A673 (cell line): ENCODE data around the gene METTL16. TPM values are rescaled to one million over a fixed set of nuclear protein-coding genes. Genes with fewer than 3 reads are reported as not detected.
"Not testable (repeated sequence)": the region's sequence is repeated elsewhere in the genome, so short reads cannot be mapped to it uniquely, and the experiment has no call there.

Source experiments
- BruUV-seq: library from RNA; stranded (reverse); fragments of 400-500 nt; replicated peaks from 2 replicates; lab custom pipeline; 2021; lab: Mats Ljungman, UMichigan
- CTCF ChIA-PET: fragments of 300-600 bp; sonication (Branson Sonifier 250); formaldehyde crosslinking; loops from one replicate; lab custom pipeline; 2022; ENCODE audit warnings: antibody characterized with exemption; lab: Charles Lee
- POLR2A ChIA-PET: fragments of 300-600 bp; sonication (Branson Sonifier 250); formaldehyde crosslinking; loops from one replicate; lab custom pipeline; 2022; ENCODE audit warnings: antibody characterized with exemption; ENCODE audit not compliant: low non-redundant PET; lab: Charles Lee
- DNase-seq: peaks from one replicate; pipeline ENCODE4 v3.0.0-alpha.2; 2015; ENCODE audit warnings: low spot score
- H3K27ac ChIP-seq: fragments of 200-600 bp; sonication (generic); 2 replicates; pipeline ENCODE4 v1.5.1; 2016; ENCODE audit warnings: mixed run types, low read depth, mild to moderate bottlenecking, mixed read lengths, antibody characterized with exemption, low read length; ENCODE audit not compliant: poor library complexity, severe bottlenecking
- H3K27me3 ChIP-seq: fragments of 200-600 bp; sonication (generic); replicated peaks from 2 replicates; pipeline ENCODE4 v1.6.1; 2017; ENCODE audit warnings: mixed run types, low read depth, mild to moderate bottlenecking, mixed read lengths, antibody characterized with exemption, low read length; ENCODE audit not compliant: insufficient read depth, poor library complexity
- H3K36me3 ChIP-seq: fragments of 200-600 bp; sonication (generic); 2 replicates; pipeline ENCODE4 v1.6.1; 2016; ENCODE audit warnings: mixed run types, mild to moderate bottlenecking, mixed read lengths, antibody characterized with exemption, low read length; ENCODE audit not compliant: insufficient read depth, poor library complexity, severe bottlenecking
- H3K4me1 ChIP-seq: fragments of 200-600 bp; sonication (generic); 2 replicates; pipeline ENCODE4 v1.6.1; 2017; ENCODE audit warnings: mixed run types, mild to moderate bottlenecking, mixed read lengths, antibody characterized with exemption, low read length; ENCODE audit not compliant: insufficient read depth, poor library complexity, severe bottlenecking
- H3K4me3 ChIP-seq: fragments of 200-600 bp; sonication (generic); 2 replicates; pipeline ENCODE4 v1.5.1; 2016; ENCODE audit warnings: low read depth, mixed run types, mild to moderate bottlenecking, mixed read lengths, low read length; ENCODE audit not compliant: poor library complexity, severe bottlenecking
- H3K9me3 ChIP-seq: fragments of 200-600 bp; sonication (generic); 2 replicates; pipeline ENCODE4 v1.6.1; 2016; ENCODE audit warnings: mixed run types, low read depth, mild to moderate bottlenecking, mixed read lengths, antibody characterized with exemption, low read length; ENCODE audit not compliant: poor library complexity, severe bottlenecking
- CTCF ChIP-seq: fragments of 300-800, 200-600 bp; sonication (generic); conservative IDR thresholded peaks from 2 replicates; pipeline ENCODE4 v1.5.1; 2017; ENCODE audit warnings: low read depth, mild to moderate bottlenecking, antibody characterized with exemption, low read length, moderate library complexity, mixed read lengths
- EZH2 ChIP-seq: fragments of 200-600 bp; sonication (generic); IDR thresholded peaks from 2 replicates; pipeline ENCODE4 v1.6.1; 2017; ENCODE audit warnings: borderline replicate concordance, low read depth, mild to moderate bottlenecking, mixed read lengths, antibody characterized with exemption, low read length; ENCODE audit not compliant: poor library complexity, severe bottlenecking
- intact Hi-C: fragments of 100-400 bp; cut with micrococcal nuclease; formaldehyde crosslinking; loops from one replicate; pipeline ENCODE4 v1.10.0; 2022; ENCODE audit not compliant: unreplicated experiment
- total RNA-seq: library from RNA; stranded (reverse); gene quantifications from 2 replicates; pipeline ENCODE4 v1.2.3, GENCODE V29; 2021

Gene METTL16
- total RNA-seq, 1 experiment from 2014 or later: 50.8 TPM

GRCh38 chr17:2502871-2503580 lies 8.7 kb downstream of the METTL16 start:
- H3K9me3 ChIP-seq: no peaks in the 10 kb centered on the region
- no peak for DNase-seq
- intact Hi-C loops: no loop called here
- peaks cover 14% of the 10 kb centered on the region for H3K36me3 ChIP-seq
- H3K27ac ChIP-seq: no peak overlapping the region
- TF ChIP-seq EZH2 (no peak), CTCF (no peak)
- ChIA-PET CTCF (no interaction called here), POLR2A (no interaction called here)
- no peaks in the 10 kb centered on the region for H3K4me1 ChIP-seq
- H3K27me3 ChIP-seq: no peaks in the 10 kb centered on the region
- no peak overlapping the region for H3K4me3 ChIP-seq
- no TSS peak for BruUV-seq

GRCh38 chr17:2500446-2500845 lies 11.2 kb downstream of the METTL16 start:
- DNase-seq: no peak
- no peaks in the 10 kb centered on the region for H3K4me1 ChIP-seq
- no peaks in the 10 kb centered on the region for H3K27me3 ChIP-seq
- H3K27ac ChIP-seq: no peak overlapping the region
- H3K36me3 ChIP-seq: peaks cover 14% of the 10 kb centered on the region
- ChIA-PET POLR2A (no interaction called here), CTCF (no interaction called here)
- intact Hi-C loops: no loop called here
- TF ChIP-seq CTCF: no peak
- no peak for TF ChIP-seq EZH2
- H3K9me3 ChIP-seq: no peaks in the 10 kb centered on the region
- no peak overlapping the region for H3K4me3 ChIP-seq
- BruUV-seq: no TSS peak

- H3K9me3 ChIP-seq, H3K27ac ChIP-seq, CTCF ChIA-PET, intact Hi-C loops, H3K4me3 ChIP-seq, H3K27me3 ChIP-seq, H3K36me3 ChIP-seq, POLR2A ChIA-PET, BruUV-seq, DNase-seq: not testable (repeated sequence)
- H3K4me1 ChIP-seq: peaks cover 17% of the 10 kb centered on the region
Measured at GRCh38 chr17:2489286-2489685, 22.4 kb downstream of the METTL16 start.

GRCh38 chr17:2487306-2487705 lies 24.4 kb downstream of the METTL16 start:
- H3K4me1 ChIP-seq: peaks cover 34% of the 10 kb centered on the region
- BruUV-seq: no TSS peak
- DNase-seq: no peak
- no peaks in the 10 kb centered on the region for H3K27me3 ChIP-seq
- intact Hi-C loops: no loop called here
- no peaks in the 10 kb centered on the region for H3K36me3 ChIP-seq
- H3K4me3 ChIP-seq: no peak overlapping the region
- no peaks in the 10 kb centered on the region for H3K9me3 ChIP-seq
- H3K27ac ChIP-seq: no peak overlapping the region
- TF ChIP-seq EZH2 (no peak), CTCF (no peak)
- ChIA-PET POLR2A (interaction anchor here (0.6 kb wide), 1 partner anchor 11 kb away, joined by 3 read pairs; no protein-coding TSS in a partner anchor), CTCF (interaction anchor here (0.6 kb wide), 1 partner anchor 33 kb away, joined by 4 read pairs; no protein-coding TSS in a partner anchor)

- intact Hi-C loops, H3K9me3 ChIP-seq, H3K27me3 ChIP-seq, H3K4me3 ChIP-seq, BruUV-seq, DNase-seq, H3K36me3 ChIP-seq, H3K27ac ChIP-seq: not testable (repeated sequence)
- POLR2A ChIA-PET: interaction anchor here (0.6 kb wide), 1 partner anchor 10 kb away, joined by 3 read pairs; no protein-coding TSS in a partner anchor
- H3K4me1 ChIP-seq: peaks cover 37% of the 10 kb centered on the region
- CTCF ChIA-PET: interaction anchor here (0.6 kb wide), 1 partner anchor 32 kb away, joined by 4 read pairs; no protein-coding TSS in a partner anchor
Measured at GRCh38 chr17:2486709-2487108, 25.0 kb downstream of the METTL16 start.
